ENCODE results near the gene LCP2. TPM values are rescaled to one million over a fixed set of nuclear protein-coding genes. Genes with fewer than 3 reads are reported as not detected.

The LCP2 gene
- total and polyA plus RNA-seq, 2 of the 8 experiments (the other 6 are each of a cell fraction or from before 2014, with no cell fraction given): 0.26 to 0.33 TPM

GRCh38 chr5:170277867-170278281 is 19.7 kb downstream of the LCP2 start:
- 56% methylated on average over 6 of the region's 6 CpGs; no CpG with 5 or more reads in 1 of the 2 experiments for WGBS, 2 experiments (ENCODE audit: extremely low coverage in 1 of 2, insufficient coverage in 1 of 2, insufficient read length in 1 of 2, insufficient replicate concordance in 2 of 2, low coverage in 1 of 2, low lambda C conversion rate in 2 of 2, missing lambda C conversion rate in 1 of 2)
- H3K4me2 ChIP-seq (ENCODE audit: insufficient read depth in 1 of 2, low read depth in 2 of 2, low read length in 2 of 2): peak overlapping the region in 1 of 2 experiments; percentile 44; a peak in 1 of 4 replicates

More at GRCh38 chr5:170277867-170278281, 19.7 kb downstream of the LCP2 start:
- peak overlapping the region; percentile 73 for H2BK20ac ChIP-seq (ENCODE audit: low read length)
- no peaks in the 10 kb centered on the region for H3K9me3 ChIP-seq (ENCODE audit: insufficient read depth in 2 of 2, low read depth in 1 of 2, low read length in 1 of 2)
- CTCF ChIA-PET (ENCODE audit: partially characterized antibody): interaction anchor here (0.5 to 3.1 kb wide), 7 partner anchors 10 to 558 kb away, joined by 3 to 21 read pairs (median 4); no protein-coding TSS in a partner anchor
- 0 out of 2 replicates have a peak, but pooled peaks cover 3% of the 10 kb centered on the region for H3K23me2 ChIP-seq (ENCODE audit: low read depth, low read length)
- H2AK5ac ChIP-seq (ENCODE audit: low read depth, low read length): no peak overlapping the region
- no peak overlapping the region for H3K4me3 ChIP-seq (ENCODE audit: extremely low read depth in 1 of 4, insufficient read depth in 2 of 4, low read depth in 3 of 4, low read length in 4 of 4)
- H3K9ac ChIP-seq (replicated peaks in 1 of 4; ENCODE audit: extremely low read depth in 1 of 4, low read depth in 3 of 4, low read length in 3 of 4): no peak overlapping the region
- no peak overlapping the region; the same call in 1 of the 2 replicates for H2BK12ac ChIP-seq (ENCODE audit: low read depth, low read length)
- no peaks in the 10 kb centered on the region for H3K79me1 ChIP-seq (ENCODE audit: low read depth, low read length)
- H3K79me2 ChIP-seq (ENCODE audit: control insufficient read depth in 1 of 2, insufficient read depth in 2 of 2, low read length in 2 of 2): no peaks in the 10 kb centered on the region
- H3K4me1 ChIP-seq (replicated peaks in 1 of 4; ENCODE audit: control insufficient read depth in 3 of 4, insufficient read depth in 4 of 4, low read length in 3 of 4): peaks cover 8 to 20% (median 18%) of the 10 kb centered on the region in 4 experiments
- H4K8ac ChIP-seq (ENCODE audit: extremely low read depth, insufficient read depth, low read length): no peak overlapping the region
- H4K5ac ChIP-seq (ENCODE audit: insufficient read length, low read depth, low read length): no peak overlapping the region
- H4K91ac ChIP-seq (replicated peaks; ENCODE audit: insufficient read length, low read length): peak overlapping the region; percentile 15
- no peaks in the 10 kb centered on the region for H3K27me3 ChIP-seq (replicated peaks in 1 of 4; ENCODE audit: control insufficient read depth in 3 of 4, extremely low read depth in 1 of 4, insufficient read depth in 3 of 4, low read length in 3 of 4)
- POLR2A ChIA-PET (ENCODE audit: partially characterized antibody): interaction anchor here (1.5 kb wide), 1 partner anchor 56 kb away, joined by 3 read pairs; no protein-coding TSS in a partner anchor
- H3K36me3 ChIP-seq (ENCODE audit: control insufficient read depth in 2 of 4, insufficient read depth in 4 of 4, low read length in 3 of 4): no peaks in the 10 kb centered on the region
- H3K4ac ChIP-seq (replicated peaks; ENCODE audit: insufficient read length, low read depth, low read length): no peak overlapping the region
- DNase-seq (ENCODE audit: low read depth in 1 of 2, low spot score in 2 of 2) (no peak), FAIRE-seq (no peak)
- no peak overlapping the region for H2BK120ac ChIP-seq (replicated peaks; ENCODE audit: low read depth, low read length)
- H2AFZ ChIP-seq (ENCODE audit: low read length): no peak overlapping the region
- TF ChIP-seq MAX (IDR thresholded peaks at IDR 0.05): peak; percentile 34; the same call in 1 of the 2 replicates
- no peak for TF ChIP-seq SIX5 (IDR thresholded peaks at IDR 0.05; ENCODE audit: low read depth, low read length)
- 0 out of 2 replicates have a peak, but pooled peaks have one; percentile 11 for TF ChIP-seq E2F6 (IDR thresholded peaks at IDR 0.05)
- no peak overlapping the region for H3K27ac ChIP-seq (ENCODE audit: low read depth, low read length)
- no peak overlapping the region for H2BK5ac ChIP-seq (ENCODE audit: low read depth, low read length)
- no peak overlapping the region for H3K56ac ChIP-seq (replicated peaks; ENCODE audit: insufficient read length, low read depth, low read length)
- H2BK15ac ChIP-seq (ENCODE audit: low read length): no peak overlapping the region
- H3K23ac ChIP-seq (ENCODE audit: insufficient read length): no peak overlapping the region
- H3K18ac ChIP-seq (ENCODE audit: extremely low read depth, low read length): no peak overlapping the region
- H3K14ac ChIP-seq (ENCODE audit: insufficient read length): no peak overlapping the region
- no peaks in the 10 kb centered on the region for H4K20me1 ChIP-seq (replicated peaks in 1 of 2; ENCODE audit: control insufficient read depth in 1 of 2, insufficient read depth in 2 of 2, low read length in 2 of 2)

Measured in H1 (cell line).